Lower leg skin (tissue), 3 donors: ENCODE results near the gene OR8D1.

Experiments used
- POLR2A ChIP-seq, 2 donors: fragments of 450-650 bp; IDR thresholded peaks; one replicate each; pipeline ENCODE4 v1.6.1; 2016 to 2017; ENCODE audit warnings: antibody characterized with exemption in 2 of 2, mild to moderate bottlenecking in 1 of 2, moderate library complexity in 1 of 2
- TF ChIP-seq, protein P1 (sequence below), 3 donors: fragments of 450-650 bp; IDR thresholded peaks; one replicate each; pipeline ENCODE4 v1.5.1; 2016; ENCODE audit warnings: antibody characterized with exemption in 3 of 3, mild to moderate bottlenecking in 3 of 3, moderate library complexity in 2 of 3

DNA sequence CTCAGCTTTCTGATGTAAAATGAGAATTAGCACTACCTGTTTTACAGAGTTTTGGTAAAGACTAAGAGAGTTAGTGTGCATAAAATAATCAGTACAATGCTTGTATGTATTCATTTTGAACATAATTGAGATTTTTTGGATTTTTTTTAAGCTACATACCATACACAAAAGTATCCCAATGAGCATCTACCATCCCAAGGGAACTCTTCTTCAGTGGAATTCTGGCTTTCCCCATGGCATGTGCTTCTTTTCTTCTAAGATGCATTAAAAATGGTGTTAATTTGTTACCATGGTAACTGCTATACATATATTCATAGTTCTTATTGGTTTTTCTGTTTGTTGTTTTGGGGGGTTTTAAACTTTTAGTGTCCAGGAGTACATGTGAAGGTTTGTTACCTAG, 17.7 kb downstream of the OR8D1 start:
- TF ChIP-seq, protein P1, sequence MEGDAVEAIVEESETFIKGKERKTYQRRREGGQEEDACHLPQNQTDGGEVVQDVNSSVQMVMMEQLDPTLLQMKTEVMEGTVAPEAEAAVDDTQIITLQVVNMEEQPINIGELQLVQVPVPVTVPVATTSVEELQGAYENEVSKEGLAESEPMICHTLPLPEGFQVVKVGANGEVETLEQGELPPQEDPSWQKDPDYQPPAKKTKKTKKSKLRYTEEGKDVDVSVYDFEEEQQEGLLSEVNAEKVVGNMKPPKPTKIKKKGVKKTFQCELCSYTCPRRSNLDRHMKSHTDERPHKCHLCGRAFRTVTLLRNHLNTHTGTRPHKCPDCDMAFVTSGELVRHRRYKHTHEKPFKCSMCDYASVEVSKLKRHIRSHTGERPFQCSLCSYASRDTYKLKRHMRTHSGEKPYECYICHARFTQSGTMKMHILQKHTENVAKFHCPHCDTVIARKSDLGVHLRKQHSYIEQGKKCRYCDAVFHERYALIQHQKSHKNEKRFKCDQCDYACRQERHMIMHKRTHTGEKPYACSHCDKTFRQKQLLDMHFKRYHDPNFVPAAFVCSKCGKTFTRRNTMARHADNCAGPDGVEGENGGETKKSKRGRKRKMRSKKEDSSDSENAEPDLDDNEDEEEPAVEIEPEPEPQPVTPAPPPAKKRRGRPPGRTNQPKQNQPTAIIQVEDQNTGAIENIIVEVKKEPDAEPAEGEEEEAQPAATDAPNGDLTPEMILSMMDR (IDR thresholded peaks at IDR 0.05): no peak
- no peak for TF ChIP-seq POLR2A (IDR thresholded peaks at IDR 0.05)
